Suprapubic skin (tissue), 4 donors: ENCODE data around the gene KLF16. TPM values are rescaled to one million over a fixed set of nuclear protein-coding genes. Genes with fewer than 3 reads are reported as not detected.
A peak's percentile ranks its signal among the peaks of the same experiment; 100 is the strongest.

Experiments
- DNase-seq, 2 donors: peaks; one replicate each; pipeline ENCODE4 v3.0.0-alpha.2; 2019; ENCODE audit warnings: low spot score in 2 of 2
- H3K27ac ChIP-seq: fragments of 200-600 bp; sonication (generic); one replicate; pipeline ENCODE4 v1.5.1; 2019
- H3K27me3 ChIP-seq: fragments of 200-600 bp; sonication (generic); one replicate; pipeline ENCODE4 v1.5.1; 2019
- H3K36me3 ChIP-seq: fragments of 200-600 bp; sonication (generic); one replicate; pipeline ENCODE4 v1.5.1; 2019
- H3K4me1 ChIP-seq: fragments of 200-600 bp; sonication (generic); one replicate; pipeline ENCODE4 v1.5.1; 2019
- H3K4me3 ChIP-seq: fragments of 200-600 bp; sonication (generic); one replicate; pipeline ENCODE4 v1.5.1; 2019; ENCODE audit warnings: mild to moderate bottlenecking
- H3K9me3 ChIP-seq: fragments of 200-600 bp; sonication (generic); one replicate; pipeline ENCODE4 v1.5.1; 2019
- EP300 ChIP-seq: sonication (generic); formaldehyde crosslinking; IDR thresholded peaks from one replicate; pipeline ENCODE4 v1.6.1; 2017; ENCODE audit warnings: antibody characterized with exemption
- POLR2A ChIP-seq, 2 donors: fragments of 450-650 bp; IDR thresholded peaks; one replicate each; pipeline ENCODE4 v1.6.1; 2017; ENCODE audit warnings: antibody characterized with exemption in 2 of 2, mild to moderate bottlenecking in 2 of 2, moderate library complexity in 2 of 2
- POLR2AphosphoS5 ChIP-seq, 3 donors: sonication (generic); formaldehyde crosslinking; IDR thresholded peaks; one replicate each; pipeline ENCODE4 v1.6.1; 2017; ENCODE audit warnings: antibody characterized with exemption in 3 of 3
- WGBS: methylation state at CpG from one replicate; pipeline ENCODE4 v1.1.5; 2018; 5-methylcytosine and 5-hydroxymethylcytosine counted together
- total RNA-seq, 4 donors: library from RNA; depleted of rRNA; stranded (reverse); fragments of >200 nt; gene quantifications; one replicate each; pipeline ENCODE4 v1.1.0, GENCODE V29; 2016
- TF ChIP-seq, protein P1 (sequence below), 2 donors: fragments of 200-600 bp in 1 of 2; fragments of 450-650 bp in 1 of 2; sonication (generic) in 1 of 2; IDR thresholded peaks; one replicate each; pipeline ENCODE4 v1.5.1; 2016 to 2019; ENCODE audit warnings: antibody characterized with exemption in 2 of 2, mild to moderate bottlenecking in 1 of 2, moderate library complexity in 1 of 2

Gene KLF16
- total RNA-seq: 10 to 100 TPM; 12.1 to 30.8 (median 20.9) TPM

- TF ChIP-seq, protein P1, sequence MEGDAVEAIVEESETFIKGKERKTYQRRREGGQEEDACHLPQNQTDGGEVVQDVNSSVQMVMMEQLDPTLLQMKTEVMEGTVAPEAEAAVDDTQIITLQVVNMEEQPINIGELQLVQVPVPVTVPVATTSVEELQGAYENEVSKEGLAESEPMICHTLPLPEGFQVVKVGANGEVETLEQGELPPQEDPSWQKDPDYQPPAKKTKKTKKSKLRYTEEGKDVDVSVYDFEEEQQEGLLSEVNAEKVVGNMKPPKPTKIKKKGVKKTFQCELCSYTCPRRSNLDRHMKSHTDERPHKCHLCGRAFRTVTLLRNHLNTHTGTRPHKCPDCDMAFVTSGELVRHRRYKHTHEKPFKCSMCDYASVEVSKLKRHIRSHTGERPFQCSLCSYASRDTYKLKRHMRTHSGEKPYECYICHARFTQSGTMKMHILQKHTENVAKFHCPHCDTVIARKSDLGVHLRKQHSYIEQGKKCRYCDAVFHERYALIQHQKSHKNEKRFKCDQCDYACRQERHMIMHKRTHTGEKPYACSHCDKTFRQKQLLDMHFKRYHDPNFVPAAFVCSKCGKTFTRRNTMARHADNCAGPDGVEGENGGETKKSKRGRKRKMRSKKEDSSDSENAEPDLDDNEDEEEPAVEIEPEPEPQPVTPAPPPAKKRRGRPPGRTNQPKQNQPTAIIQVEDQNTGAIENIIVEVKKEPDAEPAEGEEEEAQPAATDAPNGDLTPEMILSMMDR (IDR thresholded peaks at IDR 0.05): no peak
- no peak for TF ChIP-seq EP300
- TF ChIP-seq POLR2AphosphoS5 (IDR thresholded peaks at IDR 0.05): no peak
- peak; percentile 65 to 66 for TF ChIP-seq POLR2A (IDR thresholded peaks at IDR 0.05)
- 0% methylated on average over 14 of the region's 63 CpGs for whole genome bisulfite sequencing
- no peaks in the 10 kb centered on the region for H3K27me3 ChIP-seq
- H3K4me1 ChIP-seq: peaks cover 56% of the 10 kb centered on the region
- DNase-seq: no peak
- no peaks in the 10 kb centered on the region for H3K9me3 ChIP-seq
- no peaks in the 10 kb centered on the region for H3K36me3 ChIP-seq
- H3K27ac ChIP-seq: peak within 1 kb of the TSS; percentile 93
- peak within 1 kb of the TSS; percentile 91 for H3K4me3 ChIP-seq
Measured at GRCh38 chr19:1863328-1863637, at the start of gene KLF16. TSS of gene KLF16 (minus strand) at chr19:1863579. CDS start at chr19:1863497, 82 bp downstream.

- Histone ChIP-seq H3K27me3 (no peaks in the 10 kb centered on the region), H3K9me3 (no peaks in the 10 kb centered on the region), H3K4me1 (peaks cover 59% of the 10 kb centered on the region), H3K27ac (no peak overlapping the region), H3K36me3 (peaks cover 31% of the 10 kb centered on the region), H3K4me3 (no peak overlapping the region)
- 97% methylated on average over 64 of the region's 77 CpGs for WGBS
- no peak for DNase-seq
- TF ChIP-seq, protein P1 (IDR thresholded peaks at IDR 0.05): no peak
- TF ChIP-seq POLR2AphosphoS5 (IDR thresholded peaks at IDR 0.05): no peak
- no peak for TF ChIP-seq POLR2A (IDR thresholded peaks at IDR 0.05)
- TF ChIP-seq EP300: no peak
Measured at GRCh38 chr19:1912760-1913505, 49.6 kb upstream of the KLF16 start.

- Histone ChIP-seq H3K9me3 (no peaks in the 10 kb centered on the region), H3K27ac (peak overlapping the region; percentile 7), H3K4me1 (peaks cover 69% of the 10 kb centered on the region), H3K4me3 (no peak overlapping the region), H3K36me3 (peaks cover 25% of the 10 kb centered on the region), H3K27me3 (no peaks in the 10 kb centered on the region)
- 88% methylated on average over 19 of the region's 37 CpGs for WGBS
- TF ChIP-seq POLR2AphosphoS5 (IDR thresholded peaks at IDR 0.05) (no peak), EP300 (no peak), POLR2A (IDR thresholded peaks at IDR 0.05) (no peak)
- TF ChIP-seq, protein P1 (IDR thresholded peaks at IDR 0.05): no peak
- no peak for DNase-seq
Measured at GRCh38 chr19:1911995-1912394, 48.6 kb upstream of the KLF16 start.

DNA sequence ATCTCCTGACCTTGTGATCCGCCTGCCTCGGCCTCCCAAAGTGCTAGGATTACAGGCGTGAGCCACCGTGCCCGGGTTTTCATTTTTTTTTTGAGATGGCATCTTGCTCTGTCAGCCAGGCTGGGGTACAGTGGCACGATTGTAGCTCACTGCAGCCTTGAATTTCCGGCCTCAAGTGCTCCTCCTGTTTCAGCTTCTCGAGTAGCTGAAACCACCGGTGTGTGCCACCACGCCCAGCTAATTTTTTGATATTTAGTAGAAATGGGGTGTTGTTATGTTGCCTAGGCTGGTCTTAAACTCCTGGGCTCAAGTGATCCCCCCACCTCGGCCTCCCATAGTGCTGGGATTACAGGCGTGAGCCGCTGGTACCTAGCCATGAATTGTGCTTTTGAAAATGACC, 47.7 kb upstream of the KLF16 start:
- Histone ChIP-seq H3K36me3 (peaks cover 25% of the 10 kb centered on the region), H3K4me3 (no peak overlapping the region), H3K27ac (no peak overlapping the region), H3K27me3 (no peaks in the 10 kb centered on the region), H3K9me3 (no peaks in the 10 kb centered on the region), H3K4me1 (peaks cover 72% of the 10 kb centered on the region)
- 89% methylated on average over 13 of the region's 13 CpGs for WGBS
- DNase-seq: no peak
- TF ChIP-seq POLR2AphosphoS5 (IDR thresholded peaks at IDR 0.05): no peak
- no peak for TF ChIP-seq EP300
- TF ChIP-seq, protein P1 (IDR thresholded peaks at IDR 0.05): no peak
- no peak for TF ChIP-seq POLR2A (IDR thresholded peaks at IDR 0.05)

DNA sequence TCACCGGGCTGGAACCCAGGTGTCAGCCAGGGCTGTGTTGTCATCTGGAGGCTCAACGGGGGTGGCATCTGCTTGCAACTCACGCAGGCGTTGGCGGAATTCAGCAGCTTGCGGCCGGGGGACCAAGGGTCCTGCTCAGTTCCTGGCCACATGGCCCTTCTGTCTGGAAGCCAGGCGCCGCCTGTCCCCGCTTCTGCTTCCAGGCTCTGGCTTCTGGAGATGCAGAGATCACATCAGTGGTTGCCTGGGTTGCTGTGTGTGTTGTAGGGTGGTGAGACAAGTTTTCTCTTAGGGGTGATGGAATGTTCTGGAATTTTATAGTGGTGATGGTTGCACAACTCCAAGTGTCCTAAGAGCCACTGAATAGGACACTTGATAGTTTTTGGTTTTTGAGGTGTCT, 46.8 kb upstream of the KLF16 start:
- Histone ChIP-seq H3K36me3 (peaks cover 23% of the 10 kb centered on the region), H3K9me3 (no peaks in the 10 kb centered on the region), H3K27me3 (no peaks in the 10 kb centered on the region), H3K4me3 (no peak overlapping the region), H3K27ac (peak overlapping the region; percentile 68), H3K4me1 (peaks cover 76% of the 10 kb centered on the region)
- TF ChIP-seq, protein P1 (IDR thresholded peaks at IDR 0.05): no peak
- DNase-seq: no peak
- 43% methylated on average over 8 of the region's 10 CpGs for WGBS
